DOHH2 (cell line): ENCODE results near the gene MRPS12.

Source experiments
- H3F3A ChIP-seq: fragments of 200-600 bp; sonication (generic), shearing (Covaris generic); 2 replicates; pipeline ENCODE4 v1.6.0; 2016; ENCODE audit warnings: antibody characterized with exemption, mild to moderate bottlenecking; ENCODE audit not compliant: control insufficient read depth, insufficient read depth
- H3K27ac ChIP-seq: fragments of 200-600 bp; sonication (generic); 2 replicates; pipeline ENCODE4 v1.5.1; 2014; ENCODE audit warnings: low read depth, mild to moderate bottlenecking, low read length, moderate library complexity
- H3K27me3 ChIP-seq: fragments of 200-600 bp; sonication (generic); 2 replicates; pipeline ENCODE4 v1.6.1; 2014; ENCODE audit warnings: mild to moderate bottlenecking, low read length, mixed read lengths; ENCODE audit not compliant: control insufficient read depth
- H3K36me3 ChIP-seq: fragments of 200-600 bp; sonication (generic); 2 replicates; pipeline ENCODE4 v1.6.1; 2014; ENCODE audit warnings: mild to moderate bottlenecking, low read length, moderate library complexity, mixed read lengths; ENCODE audit not compliant: control insufficient read depth
- H3K4me1 ChIP-seq: fragments of 200-600 bp; sonication (generic); 2 replicates; pipeline ENCODE4 v1.6.1; 2014; ENCODE audit warnings: mild to moderate bottlenecking, low read length, mixed read lengths; ENCODE audit not compliant: control insufficient read depth
- H3K4me2 ChIP-seq: fragments of 200-600 bp; sonication (generic); 2 replicates; pipeline ENCODE4 v1.6.0; 2014; ENCODE audit warnings: mild to moderate bottlenecking, low read length, moderate library complexity
- H3K4me3 ChIP-seq: fragments of 200-600 bp; sonication (generic); 2 replicates; pipeline ENCODE4 v1.5.1; 2014; ENCODE audit warnings: mild to moderate bottlenecking, low read length, mixed read lengths
- H3K79me2 ChIP-seq: fragments of 200-600 bp; sonication (generic); 2 replicates; pipeline ENCODE4 v1.6.1; 2014; ENCODE audit warnings: mild to moderate bottlenecking, low read length, mixed read lengths; ENCODE audit not compliant: control insufficient read depth
- H3K9me2 ChIP-seq: fragments of 200-600 bp; sonication (generic); replicated peaks from 2 replicates; pipeline ENCODE4 v1.6.1; 2014; ENCODE audit warnings: mild to moderate bottlenecking, low read length, mixed read lengths; ENCODE audit not compliant: control insufficient read depth
- H3K9me3 ChIP-seq: fragments of 200-600 bp; sonication (generic); 2 replicates; pipeline ENCODE4 v1.6.1; 2014; ENCODE audit warnings: antibody characterized with exemption, low read length, mixed read lengths; ENCODE audit not compliant: control insufficient read depth, insufficient read depth
- H4K20me1 ChIP-seq: fragments of 200-600 bp; sonication (generic); 2 replicates; pipeline ENCODE4 v1.6.0; 2014; ENCODE audit warnings: low read depth, mild to moderate bottlenecking, antibody characterized with exemption, low read length, moderate library complexity; ENCODE audit not compliant: control insufficient read depth, insufficient read depth
- CTCF ChIP-seq: fragments of 200-600 bp; sonication (generic); IDR thresholded peaks from one replicate; pipeline ENCODE4 v1.5.1; 2014; ENCODE audit warnings: antibody characterized with exemption, mild to moderate bottlenecking, low read depth, low read length; ENCODE audit not compliant: poor library complexity, severe bottlenecking
- EZH2phosphoT487 ChIP-seq: fragments of 200-600 bp; sonication (generic); IDR thresholded peaks from 2 replicates; pipeline ENCODE4 v1.6.1; 2017; ENCODE audit warnings: borderline replicate concordance, mild to moderate bottlenecking, antibody characterized with exemption, low read length, moderate library complexity, mixed read lengths

MRPS12 gene

GRCh38 chr19:38892841-38893240 lies 37.9 kb upstream of the MRPS12 start:
- TF ChIP-seq CTCF, result no peak
- no peak for TF ChIP-seq EZH2phosphoT487
- Histone ChIP-seq H3K27me3 (no peaks in the 10 kb centered on the region), H3K4me2 (no peak overlapping the region), H3K79me2 (no peaks in the 10 kb centered on the region), H3K4me1 (no peaks in the 10 kb centered on the region), H3K4me3 (no peak overlapping the region), H3K36me3 (no peaks in the 10 kb centered on the region; the same call in 1 of the 2 replicates), H4K20me1 (no peaks in the 10 kb centered on the region), H3K27ac (no peak overlapping the region), H3K9me2 (no peaks in the 10 kb centered on the region), H3K9me3 (no peaks in the 10 kb centered on the region), H3F3A (no peaks in the 10 kb centered on the region)

GRCh38 chr19:38893341-38893771 lies 37.4 kb upstream of the MRPS12 start:
- Histone ChIP-seq H3K27me3 (no peaks in the 10 kb centered on the region), H4K20me1 (no peaks in the 10 kb centered on the region), H3K4me2 (no peak overlapping the region), H3K4me1 (peaks cover 2% of the 10 kb centered on the region), H3K9me2 (no peaks in the 10 kb centered on the region), H3K4me3 (no peak overlapping the region), H3F3A (no peaks in the 10 kb centered on the region), H3K79me2 (no peaks in the 10 kb centered on the region), H3K27ac (no peak overlapping the region), H3K36me3 (no peaks in the 10 kb centered on the region; the same call in 1 of the 2 replicates), H3K9me3 (no peaks in the 10 kb centered on the region)
- TF ChIP-seq CTCF (no peak), EZH2phosphoT487 (no peak)

GRCh38 chr19:38894968-38895367 lies 35.8 kb upstream of the MRPS12 start:
- Histone ChIP-seq H3K9me3 (no peaks in the 10 kb centered on the region), H3K4me2 (no peak overlapping the region), H3K9me2 (no peaks in the 10 kb centered on the region), H4K20me1 (no peaks in the 10 kb centered on the region), H3K79me2 (peaks cover 1% of the 10 kb centered on the region), H3K36me3 (no peaks in the 10 kb centered on the region), H3K27me3 (no peaks in the 10 kb centered on the region), H3K4me3 (no peak overlapping the region), H3K27ac (no peak overlapping the region), H3F3A (no peaks in the 10 kb centered on the region), H3K4me1 (peaks cover 10% of the 10 kb centered on the region)
- TF ChIP-seq CTCF, result no peak
- no peak for TF ChIP-seq EZH2phosphoT487
